Tibial nerve (tissue), 4 donors: Measurements from ENCODE around the gene WFS1.

ENCODE experiments used
- CTCF ChIP-seq, 5 experiments: fragments of 200-600 bp in 3 of 5; fragments of 450-650 bp in 2 of 5; sonication (generic) in 3 of 5; IDR thresholded peaks; one replicate each; pipeline ENCODE4 v1.5.1; 2016 to 2019; ENCODE audit warnings: antibody characterized with exemption in 5 of 5, mild to moderate bottlenecking in 3 of 5, moderate library complexity in 2 of 5
- EP300 ChIP-seq, 2 donors: sonication (generic); formaldehyde crosslinking; IDR thresholded peaks; one replicate each; pipeline ENCODE4 v1.6.1; 2017; ENCODE audit warnings: antibody characterized with exemption in 2 of 2, mild to moderate bottlenecking in 1 of 2
- POLR2A ChIP-seq, 2 donors: fragments of 450-650 bp; IDR thresholded peaks; one replicate each; pipeline ENCODE4 v1.6.1; 2017; ENCODE audit warnings: antibody characterized with exemption in 2 of 2, mild to moderate bottlenecking in 2 of 2, moderate library complexity in 2 of 2

- no peak for TF ChIP-seq CTCF (IDR thresholded peaks at IDR 0.05)
- no peak for TF ChIP-seq POLR2A (IDR thresholded peaks at IDR 0.05)
- TF ChIP-seq EP300 (IDR thresholded peaks at IDR 0.05), result no peak
These were observed 22.9 kb downstream of the WFS1 start for GRCh38 chr4:6292376-6293096.
